ENCODE data around the gene TAGAP.

DNA sequence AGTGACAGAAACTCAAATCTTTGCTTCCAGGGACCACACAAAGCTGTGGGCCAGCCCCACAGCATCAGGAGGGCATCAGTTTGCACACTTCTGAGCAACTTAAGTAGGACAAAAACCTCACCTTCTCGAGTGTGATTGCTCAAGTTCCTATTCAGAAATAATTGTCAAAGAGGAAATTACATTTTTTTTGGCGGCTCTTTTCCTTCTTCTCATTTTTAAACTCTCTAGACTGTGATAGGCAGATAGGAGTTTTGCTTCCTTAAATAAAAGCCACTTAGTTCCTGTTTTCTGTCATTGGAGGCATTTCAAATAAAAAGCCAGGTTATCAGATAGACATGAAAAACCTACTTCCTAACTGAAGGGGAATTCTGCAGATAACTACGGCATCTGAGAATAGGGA, 11.2 kb upstream of the TAGAP start:
- no peak for TF ChIP-seq POLR2AphosphoS5 (IDR thresholded peaks at IDR 0.05; ENCODE audit: low read depth, low read length)
- TF ChIP-seq, protein P1, sequence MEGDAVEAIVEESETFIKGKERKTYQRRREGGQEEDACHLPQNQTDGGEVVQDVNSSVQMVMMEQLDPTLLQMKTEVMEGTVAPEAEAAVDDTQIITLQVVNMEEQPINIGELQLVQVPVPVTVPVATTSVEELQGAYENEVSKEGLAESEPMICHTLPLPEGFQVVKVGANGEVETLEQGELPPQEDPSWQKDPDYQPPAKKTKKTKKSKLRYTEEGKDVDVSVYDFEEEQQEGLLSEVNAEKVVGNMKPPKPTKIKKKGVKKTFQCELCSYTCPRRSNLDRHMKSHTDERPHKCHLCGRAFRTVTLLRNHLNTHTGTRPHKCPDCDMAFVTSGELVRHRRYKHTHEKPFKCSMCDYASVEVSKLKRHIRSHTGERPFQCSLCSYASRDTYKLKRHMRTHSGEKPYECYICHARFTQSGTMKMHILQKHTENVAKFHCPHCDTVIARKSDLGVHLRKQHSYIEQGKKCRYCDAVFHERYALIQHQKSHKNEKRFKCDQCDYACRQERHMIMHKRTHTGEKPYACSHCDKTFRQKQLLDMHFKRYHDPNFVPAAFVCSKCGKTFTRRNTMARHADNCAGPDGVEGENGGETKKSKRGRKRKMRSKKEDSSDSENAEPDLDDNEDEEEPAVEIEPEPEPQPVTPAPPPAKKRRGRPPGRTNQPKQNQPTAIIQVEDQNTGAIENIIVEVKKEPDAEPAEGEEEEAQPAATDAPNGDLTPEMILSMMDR (IDR thresholded peaks at IDR 0.05), result no peak
- TF ChIP-seq TCF7L2 (IDR thresholded peaks at IDR 0.05; ENCODE audit: low read depth, low read length), result no peak
